Panc1 (cell line): ENCODE data around the gene SERTAD3. TPM values are rescaled to one million over a fixed set of nuclear protein-coding genes. Genes with fewer than 3 reads are reported as not detected.
A peak's percentile ranks its signal among the peaks of the same experiment; 100 is the strongest.
"Not testable (repeated sequence)": the region's sequence is repeated elsewhere in the genome, so short reads cannot be mapped to it uniquely, and the experiment has no call there.

Experiments used
- ATAC-seq: fragments of 200-7000 bp; cut with Tn5 transposase; 2 replicates; pipeline ENCODE4 v1.9.1; 2020; ENCODE audit warnings: mild to moderate bottlenecking, moderate library complexity
- BruUV-seq: library from RNA; stranded (reverse); fragments of 400-500 nt; replicated peaks from 2 replicates; lab custom pipeline; 2021; lab: Mats Ljungman, UMichigan
- CTCF ChIA-PET: fragments of 300-600 bp; sonication (Branson Sonifier 250); formaldehyde crosslinking; loops from one replicate; lab custom pipeline; 2022; ENCODE audit warnings: antibody characterized with exemption; lab: Charles Lee
- POLR2A ChIA-PET: fragments of 300-600 bp; sonication (Branson Sonifier 250); formaldehyde crosslinking; loops from one replicate; lab custom pipeline; 2022; ENCODE audit warnings: antibody characterized with exemption; lab: Charles Lee
- DNase-seq: peaks from one replicate; pipeline ENCODE4 v3.0.0-alpha.2; 2010; ENCODE audit warnings: low read depth, low spot score
- H3K27ac ChIP-seq: 2 replicates; pipeline ENCODE4 v1.5.1; 2011; ENCODE audit warnings: mild to moderate bottlenecking, low read length, inconsistent platforms
- H3K27me3 ChIP-seq: fragments of 200-500 bp; sonication (Bioruptor generic); 2 replicates; pipeline ENCODE4 v1.6.0; 2014; ENCODE audit warnings: low read length, inconsistent platforms; ENCODE audit not compliant: control insufficient read depth, insufficient read depth
- H3K36me3 ChIP-seq: fragments of 200-500 bp; sonication (Bioruptor generic); 2 replicates; pipeline ENCODE4 v1.5.1; 2014; ENCODE audit warnings: inconsistent platforms, mild to moderate bottlenecking, low read length, moderate library complexity; ENCODE audit not compliant: control insufficient read depth, insufficient read depth
- H3K4me1 ChIP-seq: 2 replicates; pipeline ENCODE4 v1.5.1; 2011; ENCODE audit warnings: inconsistent platforms, mild to moderate bottlenecking, low read length, moderate library complexity; ENCODE audit not compliant: control insufficient read depth, insufficient read depth
- H3K4me3 ChIP-seq, 2 experiments: 2 replicates each; pipeline ENCODE4 v1.5.1; 2011 to 2012; ENCODE audit warnings: low read depth in 2 of 2, low read length in 2 of 2, mild to moderate bottlenecking in 2 of 2, inconsistent platforms in 1 of 2, moderate library complexity in 1 of 2
- H3K9me3 ChIP-seq: fragments of 200-500 bp; sonication (Bioruptor generic); 2 replicates; pipeline ENCODE4 v1.5.1; 2014; ENCODE audit warnings: low read depth, mild to moderate bottlenecking, inconsistent platforms, low read length, moderate library complexity; ENCODE audit not compliant: control insufficient read depth, insufficient read depth
- CTCF ChIP-seq: fragments of 450-650 bp; IDR thresholded peaks from 2 replicates; pipeline ENCODE4 v1.5.1; 2017; ENCODE audit warnings: mild to moderate bottlenecking
- POLR2AphosphoS5 ChIP-seq: IDR thresholded peaks from 2 replicates; pipeline ENCODE4 v1.6.1; 2012; ENCODE audit warnings: mild to moderate bottlenecking, low read depth, low read length, moderate library complexity
- REST ChIP-seq, 2 experiments: IDR thresholded peaks; 2 replicates each; pipeline ENCODE4 v1.6.1; 2011 to 2012; ENCODE audit warnings: low read depth in 2 of 2, control low read depth in 1 of 2, low read length in 1 of 2, mild to moderate bottlenecking in 1 of 2, moderate library complexity in 1 of 2; ENCODE audit not compliant: insufficient read depth in 1 of 2
- SIN3A ChIP-seq: IDR thresholded peaks from 2 replicates; pipeline ENCODE4 v1.6.1; 2012; ENCODE audit warnings: low read depth, mild to moderate bottlenecking, low read length, moderate library complexity, borderline replicate concordance; ENCODE audit not compliant: insufficient read depth
- TCF7L2 ChIP-seq: IDR thresholded peaks from 2 replicates; pipeline ENCODE4 v1.6.1; 2011; ENCODE audit warnings: mild to moderate bottlenecking, low read depth, low read length, inconsistent platforms
- in situ Hi-C: cut with HindIII; loops from 2 replicates; pipeline ENCODE4 v1.10.0; 2016; ENCODE audit warnings: low sequenced_read_pairs, low pct_unique_long_range_greater_than_20kb
- intact Hi-C: fragments of 100-400 bp; cut with micrococcal nuclease; formaldehyde crosslinking; loops from one replicate; pipeline ENCODE4 v1.10.0; 2022; ENCODE audit not compliant: unreplicated experiment
- total RNA-seq: library from RNA; stranded (reverse); gene quantifications from one replicate; pipeline ENCODE4 v1.2.1, GENCODE V29; 2021; ENCODE audit not compliant: unreplicated experiment

SERTAD3 gene
- total RNA-seq, 1 experiment from 2014 or later, result 35.7 TPM

- Histone ChIP-seq H3K27ac (no peak overlapping the region), H3K4me1 (no peaks in the 10 kb centered on the region; the same call in none of the 2 replicates), H3K9me3 (no peaks in the 10 kb centered on the region), H3K36me3 (no peaks in the 10 kb centered on the region), H3K4me3 (no peak overlapping the region), H3K27me3 (no peaks in the 10 kb centered on the region)
- no TSS peak for BruUV-seq
- intact Hi-C loops (no loop called here), in situ Hi-C loops (no loop called here)
- peak; percentile 40; the same call in 1 of the 2 replicates for ATAC-seq
- TF ChIP-seq REST (IDR thresholded peaks at IDR 0.05; ENCODE audit: insufficient read depth in 1 of 2, low read depth in 2 of 2, low read length in 1 of 2) (no peak), CTCF (no peak), POLR2AphosphoS5 (no peak), TCF7L2 (no peak), SIN3A (no peak)
- no peak for DNase-seq
- CTCF ChIA-PET, result no interaction called here
- POLR2A ChIA-PET, result interaction anchor here (0.5 kb wide), 1 partner anchor 27 kb away, joined by 5 read pairs; no protein-coding TSS in a partner anchor
These were observed 32.9 kb downstream of the SERTAD3 start for GRCh38 chr19:40411125-40411842.

GRCh38 chr19:40410030-40410389, 34.1 kb downstream of the SERTAD3 start:
- CTCF ChIA-PET, result no interaction called here
- no peaks in the 10 kb centered on the region for H3K27me3 ChIP-seq
- no peaks in the 10 kb centered on the region for H3K9me3 ChIP-seq
- H3K27ac ChIP-seq, result no peak overlapping the region
- ATAC-seq (no peak), DNase-seq (no peak)
- POLR2A ChIA-PET, result no interaction called here
- no TSS peak for BruUV-seq
- H3K4me1 ChIP-seq, result no peaks in the 10 kb centered on the region; the same call in none of the 2 replicates
- intact Hi-C loops (no loop called here), in situ Hi-C loops (no loop called here)
- TF ChIP-seq CTCF (no peak), REST (IDR thresholded peaks at IDR 0.05; ENCODE audit: insufficient read depth in 1 of 2, low read depth in 2 of 2, low read length in 1 of 2) (no peak), TCF7L2 (no peak)
- H3K4me3 ChIP-seq, result no peak overlapping the region
- H3K36me3 ChIP-seq, result no peaks in the 10 kb centered on the region

GRCh38 chr19:40408598-40408925, 35.6 kb downstream of the SERTAD3 start:
- in situ Hi-C loops, CTCF ChIA-PET, BruUV-seq: not testable (repeated sequence)

More at GRCh38 chr19:40408598-40408925, 35.6 kb downstream of the SERTAD3 start:
- H3K36me3 ChIP-seq, DNase-seq, H3K4me1 ChIP-seq, H3K27me3 ChIP-seq, POLR2A ChIA-PET, H3K9me3 ChIP-seq, H3K4me3 ChIP-seq, H3K27ac ChIP-seq, ATAC-seq, intact Hi-C loops: not testable (repeated sequence)
